ENCODE measurements around the gene PPP3R1. TPM values are rescaled to one million over a fixed set of nuclear protein-coding genes. Genes with fewer than 3 reads are reported as not detected.

The PPP3R1 gene
- total RNA-seq, 4 donors from 2014 or later: 31.5 to 41.7 (median 36.3) TPM

Other genes with a start within 250 kb of the PPP3R1 start
- 10 to 100 TPM; 13.5 to 25.3 (median 22.6) TPM for gene C1D, start 189.5 kb downstream of the PPP3R1 start, total RNA-seq
- 10 to 100 TPM; 12.7 to 28.5 (median 15.4) TPM for gene PNO1, start 94.6 kb downstream of the PPP3R1 start, total RNA-seq
- 10 to 100 TPM; 38.2 to 45.9 (median 42.3) TPM for gene CNRIP1, start 67.4 kb upstream of the PPP3R1 start, total RNA-seq
- gene PLEK, start 112.8 kb upstream of the PPP3R1 start, total RNA-seq: 1 to 10 TPM; 7.8 to 9.8 (median 9.1) TPM
- gene FBXO48, start 214.8 kb upstream of the PPP3R1 start, total RNA-seq: 1 to 10 TPM in 3 of 4 donors, under 1 TPM in 1; 0.60 to 2.0 (median 1.2) TPM
- 10 to 100 TPM in 3 of 4 donors, 1 to 10 TPM in 1; 6.9 to 11.6 (median 10.6) TPM for gene APLF, start 215.1 kb upstream of the PPP3R1 start, total RNA-seq

Data from tibial nerve (tissue), 4 donors.